Skeletal muscle tissue (tissue), 4 donors: ENCODE data around the gene CNN2. TPM values are rescaled to one million over a fixed set of nuclear protein-coding genes. Genes with fewer than 3 reads are reported as not detected.

ENCODE experiments used
- H3K27ac ChIP-seq: one replicate; pipeline ENCODE4 v1.7.0; 2013; ENCODE audit warnings: mild to moderate bottlenecking, low read depth, low read length, inconsistent platforms
- H3K27me3 ChIP-seq, 3 donors: one replicate each; pipeline ENCODE4 v1.7.0; 2013; ENCODE audit warnings: low read length in 3 of 3; ENCODE audit not compliant: control insufficient read depth in 3 of 3, insufficient read depth in 3 of 3
- H3K36me3 ChIP-seq, 3 donors: one replicate each; pipeline ENCODE4 v1.7.0; 2013; ENCODE audit warnings: low read length in 3 of 3; ENCODE audit not compliant: control insufficient read depth in 3 of 3, insufficient read depth in 3 of 3
- H3K4me1 ChIP-seq, 3 donors: one replicate each; pipeline ENCODE4 v1.7.0; 2013; ENCODE audit warnings: low read length in 3 of 3, mild to moderate bottlenecking in 3 of 3; ENCODE audit not compliant: control insufficient read depth in 3 of 3, insufficient read depth in 3 of 3
- H3K4me3 ChIP-seq, 3 donors: one replicate each; pipeline ENCODE4 v1.7.0; 2013; ENCODE audit warnings: low read length in 3 of 3
- H3K9ac ChIP-seq, 3 donors: one replicate each; pipeline ENCODE4 v1.7.0; 2013; ENCODE audit warnings: low read length in 3 of 3, mild to moderate bottlenecking in 3 of 3, moderate library complexity in 2 of 3, low read depth in 1 of 3
- H3K9me3 ChIP-seq, 3 donors: one replicate each; pipeline ENCODE4 v1.7.0; 2013; ENCODE audit warnings: low read length in 3 of 3; ENCODE audit not compliant: control insufficient read depth in 3 of 3
- total RNA-seq: library from RNA; depleted of rRNA; stranded (reverse); fragments of >200 nt; gene quantifications from one replicate; pipeline ENCODE4 v1.2.3, GENCODE V29; 2014
- donor health status: Osteomylitis.

Gene CNN2
- total RNA-seq, 1 donor from 2014 or later = 40.2 TPM

GRCh38 chr19:1004204-1004802 lies 22.1 kb upstream of the CNN2 start:
- no peak overlapping the region for H3K4me3 ChIP-seq
- H3K27me3 ChIP-seq = peaks cover 23 to 39% (median 38%) of the 10 kb centered on the region in 3 donors
- H3K4me1 ChIP-seq = peaks cover 0 to 6% (median 0%) of the 10 kb centered on the region in 3 donors
- no peak overlapping the region for H3K27ac ChIP-seq
- H3K9me3 ChIP-seq = no peaks in the 10 kb centered on the region
- H3K9ac ChIP-seq = no peak overlapping the region
- peaks cover 0 to 2% (median 0%) of the 10 kb centered on the region in 3 donors for H3K36me3 ChIP-seq

DNA sequence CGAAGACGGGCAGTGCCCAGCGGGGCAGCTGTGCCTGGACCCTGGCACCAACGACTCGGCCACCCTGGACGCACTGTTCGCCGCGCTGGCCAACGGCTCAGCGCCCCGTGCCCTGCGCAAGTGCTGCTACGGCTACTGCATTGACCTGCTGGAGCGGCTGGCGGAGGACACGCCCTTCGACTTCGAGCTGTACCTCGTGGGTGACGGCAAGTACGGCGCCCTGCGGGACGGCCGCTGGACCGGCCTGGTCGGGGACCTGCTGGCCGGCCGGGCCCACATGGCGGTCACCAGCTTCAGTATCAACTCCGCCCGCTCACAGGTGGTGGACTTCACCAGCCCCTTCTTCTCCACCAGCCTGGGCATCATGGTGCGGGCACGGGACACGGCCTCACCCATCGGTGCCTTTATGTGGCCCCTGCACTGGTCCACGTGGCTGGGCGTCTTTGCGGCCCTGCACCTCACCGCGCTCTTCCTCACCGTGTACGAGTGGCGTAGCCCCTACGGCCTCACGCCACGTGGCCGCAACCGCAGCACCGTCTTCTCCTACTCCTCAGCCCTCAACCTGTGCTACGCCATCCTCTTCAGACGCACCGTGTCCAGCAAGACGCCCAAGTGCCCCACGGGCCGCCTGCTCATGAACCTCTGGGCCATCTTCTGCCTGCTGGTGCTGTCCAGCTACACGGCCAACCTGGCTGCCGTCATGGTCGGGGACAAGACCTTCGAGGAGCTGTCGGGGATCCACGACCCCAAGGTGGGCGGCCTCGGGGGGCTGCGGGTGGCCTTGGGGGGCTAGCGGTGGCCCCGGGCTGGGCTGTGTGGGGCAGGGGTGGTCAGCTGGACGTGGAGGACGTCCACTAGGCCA lies 21.4 kb upstream of the CNN2 start:
- Histone ChIP-seq H3K4me3 (no peak overlapping the region), H3K27ac (no peak overlapping the region), H3K4me1 (peaks cover 0 to 6% (median 0%) of the 10 kb centered on the region in 3 donors), H3K9ac (no peak overlapping the region), H3K9me3 (no peaks in the 10 kb centered on the region), H3K27me3 (peaks cover 20 to 36% (median 35%) of the 10 kb centered on the region in 3 donors), H3K36me3 (peaks cover 0 to 7% (median 3%) of the 10 kb centered on the region in 3 donors)

DNA sequence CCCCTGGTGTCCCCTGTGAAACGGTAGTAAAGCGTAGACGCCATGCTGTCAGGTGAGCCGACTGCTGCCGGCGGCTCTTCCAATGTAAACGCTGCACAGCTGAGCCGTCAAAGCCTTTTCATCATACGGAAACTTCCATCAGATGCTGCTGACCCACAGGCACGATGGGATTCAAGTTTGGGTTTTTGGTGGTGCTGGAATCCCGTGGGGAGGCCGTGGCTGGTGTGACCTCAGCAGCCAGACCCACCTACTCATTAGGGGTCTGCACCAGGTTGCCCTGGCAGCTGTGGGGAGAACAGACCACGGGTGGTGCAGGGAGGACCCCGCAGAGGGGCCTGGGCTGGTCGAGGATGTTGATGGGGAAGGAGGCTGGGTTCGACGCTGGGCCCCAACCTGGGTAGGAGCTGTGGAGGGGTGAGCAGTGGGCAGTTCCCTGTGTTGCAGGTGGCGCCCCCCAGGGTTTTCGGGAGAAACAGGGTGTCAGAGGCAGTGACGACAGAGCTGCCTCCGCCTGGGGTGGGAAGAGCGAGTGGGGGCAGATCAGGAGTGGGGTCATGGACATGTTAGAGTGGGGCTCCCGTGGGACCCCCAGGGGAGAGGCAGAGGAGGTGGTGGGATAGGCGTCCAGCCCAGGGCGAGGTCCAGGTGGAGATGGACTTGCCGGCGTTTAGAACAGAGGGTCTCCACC lies 19.6 kb upstream of the CNN2 start:
- H3K9ac ChIP-seq = no peak overlapping the region
- no peaks in the 10 kb centered on the region for H3K9me3 ChIP-seq
- H3K36me3 ChIP-seq = peaks cover 3 to 19% (median 9%) of the 10 kb centered on the region in 3 donors
- H3K27ac ChIP-seq = no peak overlapping the region
- peaks cover 14 to 23% (median 18%) of the 10 kb centered on the region in 3 donors for H3K27me3 ChIP-seq
- H3K4me1 ChIP-seq = no peaks in the 10 kb centered on the region
- no peak overlapping the region for H3K4me3 ChIP-seq

- Histone ChIP-seq H3K27me3 (peaks cover 10 to 19% (median 14%) of the 10 kb centered on the region in 3 donors), H3K4me3 (no peak overlapping the region), H3K9ac (no peak overlapping the region), H3K4me1 (no peaks in the 10 kb centered on the region), H3K9me3 (no peaks in the 10 kb centered on the region), H3K36me3 (peaks cover 3 to 22% (median 9%) of the 10 kb centered on the region in 3 donors), H3K27ac (no peak overlapping the region)
These were observed 18.8 kb upstream of the CNN2 start for GRCh38 chr19:1007399-1008251.

GRCh38 chr19:1008268-1009040 lies 18.0 kb upstream of the CNN2 start:
- H3K4me1 ChIP-seq = no peaks in the 10 kb centered on the region
- H3K36me3 ChIP-seq = peaks cover 10 to 28% (median 15%) of the 10 kb centered on the region in 3 donors
- H3K27ac ChIP-seq = no peak overlapping the region
- no peak overlapping the region for H3K9ac ChIP-seq
- H3K27me3 ChIP-seq = peaks cover 6 to 11% (median 8%) of the 10 kb centered on the region in 3 donors
- no peaks in the 10 kb centered on the region for H3K9me3 ChIP-seq
- H3K4me3 ChIP-seq = no peak overlapping the region

DNA sequence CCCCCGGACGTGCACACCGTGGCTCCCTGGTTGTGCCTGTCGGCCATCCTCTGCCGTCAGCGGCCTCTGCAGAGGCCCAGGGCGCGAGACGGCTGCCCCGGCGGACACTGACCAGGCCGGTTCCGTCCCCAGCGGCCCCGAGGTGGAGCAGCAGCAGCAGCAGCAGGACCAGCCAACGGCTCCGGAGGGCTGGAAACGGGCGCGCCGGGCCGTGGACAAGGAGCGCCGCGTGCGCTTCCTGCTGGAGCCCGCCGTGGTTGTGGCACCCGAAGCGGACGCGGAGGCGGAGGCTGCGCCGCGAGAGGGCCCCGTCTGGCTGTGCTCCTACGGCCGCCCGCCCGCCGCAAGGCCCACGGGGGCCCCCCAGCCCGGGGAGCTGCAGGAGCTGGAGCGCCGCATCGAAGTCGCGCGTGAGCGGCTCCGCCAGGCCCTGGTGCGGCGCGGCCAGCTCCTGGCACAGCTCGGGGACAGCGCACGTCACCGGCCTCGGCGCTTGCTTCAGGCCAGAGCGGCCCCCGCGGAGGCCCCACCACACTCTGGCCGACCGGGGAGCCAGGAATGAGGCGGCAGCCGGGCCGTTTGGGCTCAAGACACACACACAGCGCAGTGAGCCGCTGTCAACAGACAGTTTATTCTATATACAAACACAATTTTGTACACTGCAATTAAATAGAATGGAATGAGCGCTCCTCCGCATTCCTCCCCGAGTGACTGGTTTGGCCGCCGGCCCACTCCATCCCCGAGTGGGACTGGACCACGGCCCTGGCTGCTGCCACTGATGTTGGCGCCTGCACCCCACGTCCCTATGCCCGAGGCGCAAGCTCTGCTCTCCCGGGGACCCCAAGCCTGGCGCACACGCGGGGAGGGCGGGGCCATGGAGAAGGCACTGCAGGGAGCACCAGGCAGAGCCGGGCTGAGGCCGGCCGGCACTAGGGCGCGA lies 17.1 kb upstream of the CNN2 start:
- Histone ChIP-seq H3K36me3 (peaks cover 15 to 36% (median 15%) of the 10 kb centered on the region in 3 donors), H3K4me1 (no peaks in the 10 kb centered on the region), H3K27ac (no peak overlapping the region), H3K9ac (no peak overlapping the region), H3K4me3 (no peak overlapping the region), H3K27me3 (peaks cover 0 to 3% (median 0%) of the 10 kb centered on the region in 3 donors), H3K9me3 (no peaks in the 10 kb centered on the region)

DNA sequence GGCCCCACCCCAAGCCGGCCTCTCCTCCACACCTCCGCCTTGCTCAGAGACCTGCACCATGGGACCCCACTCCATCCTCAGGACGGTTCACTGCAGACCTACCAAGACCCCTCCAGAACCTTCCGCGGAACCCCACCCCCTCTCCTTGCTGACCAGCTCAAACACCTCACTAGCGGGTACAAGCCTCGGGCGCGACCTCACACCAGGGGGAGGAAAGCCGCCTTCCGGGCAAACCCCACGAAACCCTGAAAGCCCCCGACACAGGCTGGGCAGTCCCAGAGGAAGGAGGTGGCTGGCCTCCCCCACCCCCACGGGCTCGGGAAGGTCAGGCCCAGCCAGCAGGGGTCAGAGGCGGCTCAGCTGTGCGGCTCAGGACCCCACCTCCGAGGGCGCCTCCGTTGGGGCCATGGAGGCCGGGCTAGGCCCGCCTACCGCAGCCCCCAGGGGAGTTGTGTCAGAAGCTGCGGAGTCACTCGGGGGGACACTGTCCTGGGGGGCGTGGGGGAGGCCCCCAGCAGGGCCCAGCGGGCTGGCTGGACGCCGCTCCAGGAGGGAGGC lies 16.3 kb upstream of the CNN2 start:
- no peak overlapping the region for H3K9ac ChIP-seq
- no peak overlapping the region for H3K27ac ChIP-seq
- H3K4me3 ChIP-seq = no peak overlapping the region
- peaks cover 2 to 7% (median 5%) of the 10 kb centered on the region in 3 donors for H3K4me1 ChIP-seq
- H3K36me3 ChIP-seq = peaks cover 15 to 36% (median 15%) of the 10 kb centered on the region in 3 donors
- H3K27me3 ChIP-seq = no peaks in the 10 kb centered on the region
- H3K9me3 ChIP-seq = no peaks in the 10 kb centered on the region
